ENCODE measurements around the gene IFT80.

GRCh38 chr3:160221019-160221418 lies 178.0 kb downstream of the IFT80 start:
- no peak for TF ChIP-seq EZH2 (IDR thresholded peaks at IDR 0.05; ENCODE audit: borderline replicate concordance, insufficient read depth, low read depth, low read length, poor library complexity, severe bottlenecking)
- no peak for TF ChIP-seq CTCF (IDR thresholded peaks at IDR 0.05)
